KMS-11 (cell line): ENCODE data around the gene COIL.
"Not testable (repeated sequence)": the region's sequence is repeated elsewhere in the genome, so short reads cannot be mapped to it uniquely, and the experiment has no call there.

Source experiments
- H2AFZ ChIP-seq: fragments of 200-600 bp; sonication (generic); 2 replicates; pipeline ENCODE4 v1.6.1; 2016; ENCODE audit warnings: antibody characterized with exemption, mixed run types, low read depth
- H3K27ac ChIP-seq: fragments of 200-600 bp; sonication (generic); 2 replicates; pipeline ENCODE4 v1.6.1; 2016; ENCODE audit warnings: mild to moderate bottlenecking, mixed run types
- H3K27me3 ChIP-seq: fragments of 200-600 bp; sonication (generic); 2 replicates; pipeline ENCODE4 v1.6.1; 2017; ENCODE audit warnings: mild to moderate bottlenecking, low read depth, mixed run types, moderate library complexity; ENCODE audit not compliant: insufficient read depth
- H3K36me3 ChIP-seq: fragments of 200-600 bp; sonication (generic); 2 replicates; pipeline ENCODE4 v1.6.1; 2017; ENCODE audit warnings: mild to moderate bottlenecking, mixed run types; ENCODE audit not compliant: insufficient read depth
- H3K4me1 ChIP-seq: fragments of 200-600 bp; sonication (generic); 2 replicates; pipeline ENCODE4 v1.6.1; 2016; ENCODE audit warnings: mild to moderate bottlenecking, low read depth, mixed run types; ENCODE audit not compliant: poor library complexity, severe bottlenecking
- H3K4me2 ChIP-seq: fragments of 200-600 bp; sonication (generic); 2 replicates; pipeline ENCODE4 v1.7.0; 2016; ENCODE audit warnings: mild to moderate bottlenecking, mixed run types
- H3K4me3 ChIP-seq: fragments of 200-600 bp; sonication (generic); IDR thresholded peaks from 2 replicates; pipeline ENCODE4 v1.6.1; 2017; ENCODE audit warnings: low read depth, low read length, mixed read lengths; ENCODE audit not compliant: insufficient read depth
- H3K79me2 ChIP-seq: fragments of 200-600 bp; sonication (generic); 2 replicates; pipeline ENCODE4 v1.6.1; 2016; ENCODE audit warnings: low read depth, mixed run types; ENCODE audit not compliant: insufficient read depth
- H3K9ac ChIP-seq: fragments of 200-600 bp; sonication (generic); 2 replicates; pipeline ENCODE4 v1.6.1; 2016; ENCODE audit warnings: mild to moderate bottlenecking, mixed run types
- H4K20me1 ChIP-seq: fragments of 200-600 bp; sonication (generic); 2 replicates; pipeline ENCODE4 v1.6.1; 2016; ENCODE audit warnings: mild to moderate bottlenecking, mixed run types; ENCODE audit not compliant: insufficient read depth
- CTCF ChIP-seq: fragments of 200-600 bp; sonication (generic); conservative IDR thresholded peaks from 2 replicates; pipeline ENCODE4 v1.6.1; 2017; ENCODE audit warnings: low read depth, mild to moderate bottlenecking, antibody characterized with exemption, low read length, moderate library complexity, mixed read lengths

COIL gene

GRCh38 chr17:56973520-56973919, 12.7 kb upstream of the COIL start:
- Histone ChIP-seq H3K27ac (no peak overlapping the region), H3K4me1 (peaks cover 4% of the 10 kb centered on the region), H3K4me3 (no peak overlapping the region), H4K20me1 (no peaks in the 10 kb centered on the region), H3K27me3 (no peaks in the 10 kb centered on the region), H2AFZ (no peak overlapping the region), H3K79me2 (no peaks in the 10 kb centered on the region), H3K9ac (no peak overlapping the region), H3K4me2 (no peak overlapping the region), H3K36me3 (no peaks in the 10 kb centered on the region)
- TF ChIP-seq CTCF, result no peak

- Histone ChIP-seq H3K4me2 (no peak overlapping the region), H3K9ac (no peak overlapping the region), H3K27me3 (no peaks in the 10 kb centered on the region), H4K20me1 (no peaks in the 10 kb centered on the region), H2AFZ (no peak overlapping the region), H3K36me3 (no peaks in the 10 kb centered on the region), H3K27ac (no peak overlapping the region), H3K79me2 (no peaks in the 10 kb centered on the region), H3K4me3 (no peak overlapping the region), H3K4me1 (no peaks in the 10 kb centered on the region)
- no peak for TF ChIP-seq CTCF
Observed at GRCh38 chr17:56972111-56972730, 11.4 kb upstream of the COIL start.

GRCh38 chr17:56970974-56971373, 10.1 kb upstream of the COIL start:
- Histone ChIP-seq H3K79me2 (no peaks in the 10 kb centered on the region), H3K9ac (no peak overlapping the region), H2AFZ (no peak overlapping the region), H3K4me2 (no peak overlapping the region), H3K27me3 (no peaks in the 10 kb centered on the region), H3K4me3 (no peak overlapping the region), H3K27ac (no peak overlapping the region), H3K36me3 (no peaks in the 10 kb centered on the region), H3K4me1 (no peaks in the 10 kb centered on the region), H4K20me1 (no peaks in the 10 kb centered on the region)
- TF ChIP-seq CTCF, result no peak

DNA sequence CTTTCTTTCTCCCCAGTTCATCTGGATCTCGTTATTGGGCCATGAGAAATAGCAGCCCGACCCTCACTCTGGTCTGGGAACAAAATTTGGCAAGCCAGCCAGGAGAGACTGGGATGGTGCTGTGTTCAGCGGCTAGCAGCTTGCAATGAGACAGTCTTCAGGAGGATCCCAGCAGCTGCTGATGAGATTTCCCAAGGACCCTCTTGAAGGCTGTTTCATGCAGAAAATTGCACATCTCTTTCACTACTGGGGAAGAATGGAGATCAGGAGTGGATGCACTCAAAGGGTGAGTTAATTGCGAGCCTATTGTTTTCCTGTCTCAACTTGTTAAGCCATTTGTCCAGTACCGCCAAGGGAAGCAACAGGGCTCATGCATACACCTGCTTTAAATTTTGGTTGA, 5.5 kb upstream of the COIL start:
- Histone ChIP-seq H4K20me1 (no peaks in the 10 kb centered on the region), H3K4me1 (peaks cover 4% of the 10 kb centered on the region), H3K9ac (no peak overlapping the region), H3K27me3 (no peaks in the 10 kb centered on the region), H3K4me2 (no peak overlapping the region), H3K27ac (no peak overlapping the region), H3K79me2 (no peaks in the 10 kb centered on the region), H3K4me3 (no peak overlapping the region), H2AFZ (no peak overlapping the region), H3K36me3 (no peaks in the 10 kb centered on the region)
- no peak for TF ChIP-seq CTCF

DNA sequence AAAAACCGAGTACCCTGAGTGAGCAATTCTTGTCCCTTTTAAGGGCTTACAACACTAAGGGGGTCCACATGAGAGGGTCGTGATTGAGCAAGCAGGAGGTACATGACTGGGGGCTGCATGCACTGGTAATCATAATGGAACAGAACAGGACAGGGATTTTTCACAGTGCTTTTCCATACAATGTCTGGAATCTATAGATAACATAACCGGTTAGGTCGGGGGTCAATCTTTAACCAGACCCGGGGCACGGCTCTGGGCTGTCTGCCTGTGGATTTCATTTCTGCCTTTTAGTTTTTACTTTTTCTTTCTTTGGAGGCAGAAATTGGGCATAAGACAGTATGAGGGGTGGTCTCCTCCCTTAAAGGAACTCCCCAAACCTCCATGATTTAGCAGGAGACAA, 4.8 kb upstream of the COIL start:
- H3K4me2 ChIP-seq, H3K4me3 ChIP-seq, H3K79me2 ChIP-seq, H3K9ac ChIP-seq, H4K20me1 ChIP-seq, H3K36me3 ChIP-seq, H2AFZ ChIP-seq, H3K27me3 ChIP-seq, H3K4me1 ChIP-seq, H3K27ac ChIP-seq: not testable (repeated sequence)

DNA sequence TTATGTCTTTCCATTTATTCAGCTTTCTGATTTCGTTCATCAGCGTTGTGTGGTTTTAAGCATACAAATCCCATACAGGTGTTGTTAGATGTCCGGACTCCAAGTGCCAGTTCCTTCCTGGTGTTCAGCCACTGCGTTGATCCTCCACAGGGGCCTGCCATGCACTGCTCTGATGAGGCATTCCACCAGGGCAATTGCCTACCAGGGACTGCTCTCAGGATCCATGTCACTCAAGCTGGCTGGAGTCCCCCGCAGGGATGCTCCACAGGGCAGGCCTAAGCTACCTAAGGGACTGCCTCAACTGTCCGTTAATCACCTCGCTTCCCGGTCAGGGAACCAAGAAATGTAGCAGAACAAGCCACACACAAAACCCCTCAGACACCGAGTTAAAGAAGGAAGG, 4.4 kb upstream of the COIL start:
- not testable (repeated sequence) for H3K79me2 ChIP-seq, H3K27ac ChIP-seq, H3K36me3 ChIP-seq, H2AFZ ChIP-seq, H3K4me2 ChIP-seq, H3K4me1 ChIP-seq, H4K20me1 ChIP-seq, H3K4me3 ChIP-seq, H3K27me3 ChIP-seq, H3K9ac ChIP-seq
